GM20431 (cell line): Measurements from ENCODE around the gene HPS1.

Source experiments
- in situ Hi-C: fragments of 300-500 bp; cut with MseI, MboI; formaldehyde crosslinking; loops from one replicate; pipeline ENCODE4 v1.15.0; 2020; ENCODE audit warnings: low sequenced_read_pairs; ENCODE audit not compliant: unreplicated experiment

HPS1 gene

DNA sequence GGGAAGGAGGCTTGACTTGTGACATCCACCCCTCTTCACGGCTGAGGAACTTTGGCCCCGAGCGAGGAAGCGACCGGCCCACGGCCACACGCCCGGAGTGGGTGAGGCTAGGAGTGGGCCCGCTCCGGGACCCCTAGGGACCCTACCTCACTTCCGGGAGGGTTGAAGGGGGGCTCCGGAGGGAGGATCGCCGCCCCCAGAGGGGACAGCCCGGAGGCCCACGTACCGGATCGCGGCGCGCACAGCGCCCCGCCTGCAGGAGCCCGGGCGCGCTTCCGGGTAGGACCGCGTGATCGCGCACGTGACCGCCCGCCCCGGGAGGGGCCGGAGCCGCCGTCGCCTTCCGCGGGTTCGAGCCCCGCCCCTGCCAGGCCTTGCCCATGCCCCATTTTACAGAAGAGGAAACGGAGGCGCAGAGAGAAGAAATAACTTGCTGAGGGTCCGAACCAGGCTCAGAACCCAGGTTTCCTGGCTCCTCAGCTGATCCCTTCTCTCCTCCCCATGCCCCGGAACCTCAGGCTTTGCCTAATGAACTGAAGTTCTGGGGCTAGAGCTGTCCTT is at the start of gene HPS1:
Gene HPS1, minus strand, starts transcription at position 275 of the 561 bp plus-strand sequence. CDS start 3,695 bp downstream, outside the sequence.
- in situ Hi-C loops, result no loop called here

GRCh38 chr10:98492763-98493162 is 46.0 kb upstream of the HPS1 start:
- in situ Hi-C loops, result no loop called here

DNA sequence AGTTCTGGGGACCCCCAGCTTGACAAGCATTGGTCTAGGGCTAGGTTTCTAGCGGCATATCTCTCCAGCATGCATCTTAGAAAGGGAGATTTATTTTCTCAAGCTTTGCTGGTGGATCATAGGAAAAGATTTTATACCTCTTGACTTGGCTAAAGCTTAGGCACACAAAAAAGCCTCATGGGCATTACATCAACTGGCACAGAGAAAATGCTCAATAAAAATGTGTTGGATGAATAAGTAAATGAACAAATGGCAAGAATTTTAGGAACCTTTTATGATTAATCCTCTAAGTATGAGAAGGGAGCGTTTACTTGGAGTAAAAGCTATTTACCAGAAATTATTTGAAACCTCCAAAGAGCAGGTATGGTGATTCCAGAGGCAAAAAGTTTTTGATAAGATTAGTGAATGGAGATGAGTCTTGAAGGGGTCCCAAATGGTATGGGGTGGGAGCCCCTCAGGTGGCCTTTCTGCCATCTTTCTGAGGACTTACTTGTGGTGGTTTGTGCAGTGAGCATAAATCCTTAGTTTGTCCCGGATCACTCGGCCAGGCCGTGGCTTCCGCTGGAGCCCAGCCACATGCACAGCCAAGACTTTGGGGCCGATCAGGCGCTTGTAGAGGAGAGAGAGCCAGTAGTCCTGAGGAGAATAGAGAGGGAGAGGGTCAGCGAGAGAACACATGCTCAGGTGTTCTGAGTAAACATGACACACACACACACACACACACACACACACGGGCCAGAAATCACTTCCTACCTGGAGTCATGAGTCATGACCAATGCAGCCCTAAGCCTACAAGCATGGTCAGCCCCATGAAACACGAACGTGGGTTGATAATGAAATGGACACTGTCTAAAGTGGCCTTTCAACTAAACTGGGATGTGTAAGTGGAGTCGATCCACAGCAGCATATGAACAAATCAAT is 43.1 kb upstream of the HPS1 start:
- in situ Hi-C loops, result no loop called here

- in situ Hi-C loops, result no loop called here
Observed at GRCh38 chr10:98488669-98489430, 42.1 kb upstream of the HPS1 start.

GRCh38 chr10:98487649-98488048 is 40.9 kb upstream of the HPS1 start:
- in situ Hi-C loops, result no loop called here

DNA sequence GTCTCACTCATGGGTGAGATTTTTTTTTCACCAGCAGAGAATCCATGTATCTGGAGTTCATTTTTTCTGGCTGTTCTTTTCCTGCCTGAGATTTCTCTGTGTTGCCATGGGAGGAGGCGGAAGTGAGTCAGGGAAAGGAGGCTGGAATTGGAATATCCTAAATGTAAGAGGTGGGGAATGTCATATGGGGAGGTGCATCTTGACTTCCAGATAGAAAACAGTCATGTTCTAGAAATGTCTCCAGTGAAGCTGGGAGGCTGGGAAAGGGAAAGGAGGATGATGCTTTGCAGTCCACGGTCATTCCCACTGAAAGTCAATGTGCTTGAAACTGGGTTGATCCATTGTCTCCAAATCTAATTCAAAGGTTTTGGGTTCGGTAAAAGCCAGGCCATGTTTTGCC is 39.7 kb upstream of the HPS1 start:
- in situ Hi-C loops, result no loop called here

DNA sequence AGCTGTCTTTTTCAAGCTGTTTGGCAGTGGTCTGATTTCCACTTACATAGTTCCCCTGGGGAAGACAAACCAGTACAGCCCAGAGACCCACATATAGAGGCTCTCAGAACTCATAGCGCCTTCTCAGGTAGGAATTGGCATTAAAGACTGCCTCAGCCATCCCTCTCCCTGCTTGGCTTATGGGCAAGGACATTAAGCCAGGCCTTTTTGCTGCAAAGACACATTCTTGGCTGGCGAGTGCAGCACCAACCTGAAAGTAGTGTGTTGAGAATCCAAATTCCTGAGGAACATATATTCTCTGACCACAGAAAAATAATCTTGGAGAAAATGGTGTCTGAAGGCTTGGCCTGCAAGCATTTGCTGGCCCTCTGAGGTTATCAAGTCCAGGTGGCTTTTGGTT is 39.2 kb upstream of the HPS1 start:
- in situ Hi-C loops, result no loop called here

DNA sequence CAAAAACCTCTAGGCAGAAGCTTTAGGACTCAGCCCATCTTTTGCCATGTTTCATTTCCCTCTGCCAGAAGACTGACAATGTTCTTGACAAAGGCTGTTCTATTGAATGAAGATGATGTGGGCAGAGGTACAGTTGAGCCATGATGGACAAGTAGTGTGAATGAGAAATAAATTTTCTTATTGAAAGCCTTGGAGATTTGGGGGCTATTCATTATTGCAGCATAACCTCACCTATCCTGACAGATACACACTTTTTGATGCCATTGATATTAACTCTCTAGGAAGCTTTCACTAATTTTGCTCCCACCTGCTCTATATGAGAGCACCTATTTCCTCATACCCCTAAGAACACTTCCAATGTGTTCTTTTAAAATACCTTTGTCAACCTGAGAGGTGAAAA is 36.9 kb upstream of the HPS1 start:
- in situ Hi-C loops, result no loop called here

DNA sequence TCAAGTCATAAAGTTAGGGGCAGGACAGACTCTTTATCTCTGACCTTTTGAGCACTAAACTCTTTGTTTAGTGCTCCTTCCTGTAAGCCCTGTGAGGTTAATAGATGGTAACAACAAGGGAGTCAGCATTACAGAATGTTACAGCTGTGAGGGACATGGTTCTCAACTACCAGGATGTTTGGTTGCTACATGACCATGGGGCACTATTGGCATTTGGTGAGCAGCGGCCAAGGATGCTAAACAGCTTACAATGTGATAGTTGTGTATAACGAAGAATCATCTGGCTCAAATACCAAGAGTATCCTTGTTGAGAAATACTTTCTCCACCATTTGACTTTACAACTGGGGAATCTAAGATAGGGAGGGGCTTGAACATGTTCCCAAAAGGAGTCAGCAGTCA is 35.4 kb upstream of the HPS1 start:
- in situ Hi-C loops, result no loop called here

- in situ Hi-C loops, result no loop called here
Observed at GRCh38 chr10:98481404-98481945, 34.7 kb upstream of the HPS1 start.

GRCh38 chr10:98478430-98479222 is 31.9 kb upstream of the HPS1 start:
- in situ Hi-C loops, result no loop called here

DNA sequence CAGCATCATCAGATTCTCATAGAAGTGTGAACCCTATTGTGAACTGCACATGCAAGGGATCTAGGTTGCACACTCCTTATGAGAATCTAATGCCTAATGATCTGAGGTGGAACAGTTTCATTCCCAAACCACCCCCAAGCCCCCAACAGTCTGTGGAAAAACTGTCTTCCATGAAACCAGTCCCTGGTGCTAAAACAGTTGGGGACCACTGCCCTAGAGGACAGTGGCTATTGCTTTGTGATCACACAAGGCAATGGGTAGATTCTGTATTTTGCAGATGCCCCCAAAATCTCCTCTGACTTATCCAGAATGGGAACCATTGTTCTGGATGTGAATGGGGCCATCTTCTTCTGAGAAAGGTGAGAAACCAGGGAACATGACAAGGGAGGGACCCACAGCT is 31.1 kb upstream of the HPS1 start:
- in situ Hi-C loops, result no loop called here

DNA sequence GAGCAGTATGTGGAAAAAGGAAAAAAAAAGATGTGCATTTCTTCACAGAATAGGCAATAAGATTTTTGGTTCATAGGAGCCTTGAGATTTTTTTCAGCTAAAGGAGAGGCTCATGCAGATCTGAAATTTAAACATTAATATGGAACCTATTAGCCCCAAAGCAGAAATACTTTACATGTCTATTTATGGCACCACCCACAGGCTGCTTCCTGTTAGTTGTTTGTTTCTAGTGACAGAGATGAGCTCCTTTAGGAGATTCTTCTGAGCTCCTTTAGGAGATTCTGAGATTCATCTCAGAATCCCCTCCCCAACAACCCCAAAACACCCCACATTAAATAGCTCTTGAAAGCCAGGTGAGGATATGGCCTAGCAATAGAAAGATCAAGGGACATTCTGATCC is 27.9 kb upstream of the HPS1 start:
- in situ Hi-C loops, result loop anchor here (25.0 kb wide), 1 partner anchor 763 kb away; the partner anchor contains the start of gene HPSE2

GRCh38 chr10:98472196-98472595 is 25.5 kb upstream of the HPS1 start:
- in situ Hi-C loops, result loop anchor here (25.0 kb wide), 1 partner anchor 765 kb away; the partner anchor contains the start of gene HPSE2

DNA sequence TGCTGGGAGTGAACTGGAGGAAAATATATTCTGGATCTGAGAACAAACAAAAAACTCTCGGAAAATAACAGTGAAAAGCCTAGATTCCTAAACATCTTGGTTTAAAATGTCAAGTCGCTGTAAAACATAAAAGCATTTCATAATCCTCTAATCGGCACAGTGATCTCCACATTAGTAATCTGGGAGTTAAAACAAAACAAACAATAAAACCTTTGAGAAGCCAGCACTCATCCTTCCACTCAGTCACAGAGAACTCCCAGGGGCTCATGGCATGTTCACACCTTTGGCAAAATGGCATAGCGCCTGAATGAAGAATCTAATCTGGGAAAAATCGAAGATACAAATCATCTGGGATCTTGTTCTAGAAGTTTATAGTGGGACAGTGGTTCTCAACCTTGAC is 24.1 kb upstream of the HPS1 start:
- in situ Hi-C loops, result loop anchor here (25.0 kb wide), 1 partner anchor 766 kb away; the partner anchor contains the start of gene HPSE2

- in situ Hi-C loops, result loop anchor here (10.0 to 25.0 kb wide), 2 partner anchors 196 to 768 kb away; partner anchors contain the start of gene HPSE2
Observed at GRCh38 chr10:98469001-98469931, 22.5 kb upstream of the HPS1 start.

- in situ Hi-C loops, result loop anchor here (10.0 to 25.0 kb wide), 2 partner anchors 197 to 770 kb away; partner anchors contain the start of gene HPSE2
Observed at GRCh38 chr10:98467506-98468318, 21.0 kb upstream of the HPS1 start.
